Right lobe of liver (tissue), 6 donors: ENCODE results near the gene RBBP5. TPM values are rescaled to one million over a fixed set of nuclear protein-coding genes. Genes with fewer than 3 reads are reported as not detected.
A peak's percentile ranks its signal among the peaks of the same experiment; 100 is the strongest.

Experiments used
- ATAC-seq, 4 donors: fragments of 200-7000 bp; cut with Tn5 transposase; one replicate each; pipeline ENCODE4 v1.9.1; 2020; ENCODE audit warnings: mild to moderate bottlenecking in 4 of 4, moderate library complexity in 4 of 4
- DNase-seq, 3 donors: peaks; one replicate each; pipeline ENCODE4 v3.0.0-alpha.2; 2020
- H3K27ac ChIP-seq, 3 donors: fragments of 200-600 bp; one replicate each; pipeline ENCODE4 v1.8.0; 2022
- H3K27me3 ChIP-seq, 2 donors: fragments of 200-600 bp; one replicate each; pipeline ENCODE4 v1.8.0; 2022
- H3K36me3 ChIP-seq, 4 donors: fragments of 200-600 bp; sonication (generic) in 1 of 4; one replicate each; pipeline versions ENCODE4 v1.5.1 to v1.8.0; 2017 to 2022; ENCODE audit warnings: control low read depth in 1 of 4
- H3K4me1 ChIP-seq, 4 donors: fragments of 200-600 bp; sonication (generic) in 1 of 4; one replicate each; pipeline versions ENCODE4 v1.5.1 to v1.8.0; 2017 to 2022; ENCODE audit warnings: control low read depth in 1 of 4
- H3K4me3 ChIP-seq, 3 donors: fragments of 200-600 bp; one replicate each; pipeline ENCODE4 v1.8.0; 2022
- H3K9me3 ChIP-seq, 4 donors: fragments of 200-600 bp; sonication (generic) in 1 of 4; one replicate each; pipeline versions ENCODE4 v1.5.1 to v1.8.0; 2017 to 2022; ENCODE audit warnings: control low read depth in 1 of 4
- POLR2A ChIP-seq: fragments of 450-650 bp; IDR thresholded peaks from one replicate; pipeline ENCODE4 v1.6.1; 2017; ENCODE audit warnings: antibody characterized with exemption, mild to moderate bottlenecking
- WGBS: methylation state at CpG from one replicate; pipeline ENCODE4 v1.1.6; 2018; ENCODE audit warnings: low coverage, low lambda C conversion rate; ENCODE audit not compliant: insufficient coverage; ENCODE audit errors: missing lambda C conversion rate; 5-methylcytosine and 5-hydroxymethylcytosine counted together
- intact Hi-C, 2 donors: fragments of 100-400 bp; cut with DNase I; formaldehyde crosslinking; loops; one replicate each; pipeline versions ENCODE4 v1.11.2 to v1.14.1; 2022
- total RNA-seq, 6 experiments: library from RNA; depleted of rRNA in 2 of 6; stranded (reverse); fragments of >200 nt in 2 of 6; fragmentation: NEBNext Ultra II Directional in 3 of 6; extraction: Animal tissue kit (Norgen Biotek cat#: 25700) in 3 of 6; gene quantifications; one replicate each; pipeline versions ENCODE4 v1.1.0 to v1.2.4, GENCODE V29; 2016 to 2023
- TF ChIP-seq, protein P1 (sequence below), 4 donors: fragments of 200-600 bp in 3 of 4; fragments of 450-650 bp in 1 of 4; IDR thresholded peaks; one replicate each; pipeline versions ENCODE4 v1.5.1 to v1.8.0; 2016 to 2022; ENCODE audit warnings: antibody characterized with exemption in 4 of 4, mild to moderate bottlenecking in 2 of 4
- donor health status: DM: no; HTN: yes; CAD: no.
- donor health status: DM: no; HTN: no; CAD: no.
- donor health status: DM: no; HTN: no; CAD: no.
- donor health status: DM: no; HTN: yes; CAD: no.
- donor health status: DM: no; HTN: yes; CAD: no.

RBBP5 gene
- total RNA-seq, 6 experiments from 2014 or later: 8.7 to 12.3 (median 10.0) TPM

DNA sequence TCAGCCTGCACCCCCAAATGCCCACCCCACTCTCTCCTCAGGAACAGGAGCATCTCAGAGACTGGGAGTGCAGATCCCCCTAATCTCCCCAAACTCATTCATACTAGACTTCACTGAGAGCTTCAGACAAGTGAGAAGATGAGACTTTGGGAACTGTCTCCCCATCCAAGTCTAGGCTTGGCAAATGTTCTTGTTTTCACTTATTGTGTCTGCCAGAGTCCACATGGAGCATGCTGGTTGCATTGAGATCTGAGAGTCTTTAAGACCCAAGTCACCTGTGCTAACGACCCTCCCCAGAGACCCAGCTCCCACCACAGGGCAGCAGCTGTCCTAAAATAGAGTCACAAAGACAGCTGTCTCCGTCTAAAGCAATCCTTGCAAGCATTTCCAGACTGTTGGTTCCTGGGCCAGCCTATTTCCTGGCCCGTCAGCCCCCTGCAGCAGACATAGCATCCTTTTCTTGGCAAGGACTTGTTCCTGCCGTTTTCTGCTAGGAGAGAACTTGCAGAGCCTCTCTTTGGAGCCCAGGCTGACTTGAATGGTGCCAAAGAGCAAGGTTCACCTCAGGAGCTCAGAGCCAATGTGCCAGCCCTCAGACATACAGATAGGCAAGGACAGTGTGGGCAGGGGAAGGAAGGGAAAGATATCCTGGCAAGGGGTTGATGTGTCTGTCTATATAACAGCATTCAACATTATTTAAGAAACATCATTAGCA, 80.6 kb downstream of the RBBP5 start:
- ATAC-seq (peak; percentile 39 to 69 (median 64)), DNase-seq (peak in 1 of 3 donors; percentile 76)
- intact Hi-C loops: no loop called here
- Histone ChIP-seq H3K9me3 (no peaks in the 10 kb centered on the region), H3K36me3 (no peaks in the 10 kb centered on the region), H3K27ac (no peak overlapping the region), H3K27me3 (no peaks in the 10 kb centered on the region), H3K4me3 (no peak overlapping the region), H3K4me1 (peaks cover 0 to 42% (median 22%) of the 10 kb centered on the region in 4 donors)
- 20% methylated on average over 4 of the region's 4 CpGs for WGBS
- TF ChIP-seq, protein P1, sequence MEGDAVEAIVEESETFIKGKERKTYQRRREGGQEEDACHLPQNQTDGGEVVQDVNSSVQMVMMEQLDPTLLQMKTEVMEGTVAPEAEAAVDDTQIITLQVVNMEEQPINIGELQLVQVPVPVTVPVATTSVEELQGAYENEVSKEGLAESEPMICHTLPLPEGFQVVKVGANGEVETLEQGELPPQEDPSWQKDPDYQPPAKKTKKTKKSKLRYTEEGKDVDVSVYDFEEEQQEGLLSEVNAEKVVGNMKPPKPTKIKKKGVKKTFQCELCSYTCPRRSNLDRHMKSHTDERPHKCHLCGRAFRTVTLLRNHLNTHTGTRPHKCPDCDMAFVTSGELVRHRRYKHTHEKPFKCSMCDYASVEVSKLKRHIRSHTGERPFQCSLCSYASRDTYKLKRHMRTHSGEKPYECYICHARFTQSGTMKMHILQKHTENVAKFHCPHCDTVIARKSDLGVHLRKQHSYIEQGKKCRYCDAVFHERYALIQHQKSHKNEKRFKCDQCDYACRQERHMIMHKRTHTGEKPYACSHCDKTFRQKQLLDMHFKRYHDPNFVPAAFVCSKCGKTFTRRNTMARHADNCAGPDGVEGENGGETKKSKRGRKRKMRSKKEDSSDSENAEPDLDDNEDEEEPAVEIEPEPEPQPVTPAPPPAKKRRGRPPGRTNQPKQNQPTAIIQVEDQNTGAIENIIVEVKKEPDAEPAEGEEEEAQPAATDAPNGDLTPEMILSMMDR (IDR thresholded peaks at IDR 0.05): no peak
- TF ChIP-seq POLR2A: no peak

DNA sequence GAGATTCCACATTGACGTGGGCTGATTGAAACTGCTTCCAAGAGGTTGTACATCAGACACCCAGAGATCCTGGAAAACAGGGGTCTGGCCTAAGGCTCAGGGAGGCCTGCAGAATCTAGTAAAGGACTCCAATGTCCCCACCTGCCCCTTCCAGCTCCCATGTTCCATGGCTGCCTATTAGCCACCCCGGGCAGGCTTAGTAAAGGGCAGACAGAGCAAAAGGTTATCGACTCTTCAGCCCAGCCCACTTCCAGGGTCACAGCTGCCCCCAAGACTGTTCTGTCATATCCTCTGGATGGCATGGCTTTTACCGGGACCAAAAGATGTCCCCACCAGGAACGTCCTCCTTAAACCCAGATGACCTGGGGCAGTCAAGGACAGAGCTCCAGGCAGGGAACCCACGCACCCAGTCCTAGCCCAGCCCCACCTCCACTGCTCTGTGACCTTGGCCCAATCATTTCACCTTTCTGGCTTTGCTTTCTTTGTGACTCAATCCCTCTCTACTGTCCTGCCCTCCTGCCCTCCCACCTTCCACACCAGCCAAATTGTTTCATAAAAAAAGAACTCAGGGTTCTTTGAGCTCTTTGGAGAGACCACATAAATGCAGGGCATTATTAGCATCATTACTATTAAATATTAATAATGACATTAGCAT, 83.5 kb downstream of the RBBP5 start:
- TF ChIP-seq, protein P1 (IDR thresholded peaks at IDR 0.05): no peak
- no peak for TF ChIP-seq POLR2A
- Histone ChIP-seq H3K9me3 (no peaks in the 10 kb centered on the region), H3K27ac (peak overlapping the region in 2 of 3 donors; percentile 6 to 57), H3K4me3 (no peak overlapping the region), H3K27me3 (no peaks in the 10 kb centered on the region), H3K4me1 (peaks cover 0 to 42% (median 22%) of the 10 kb centered on the region in 4 donors), H3K36me3 (no peaks in the 10 kb centered on the region)
- peak; percentile 60 to 83 (median 72) for ATAC-seq
- intact Hi-C loops: no loop called here
- WGBS: 36% methylated on average over 4 of the region's 6 CpGs
- DNase-seq: peak in 2 of 3 donors; percentile 62 to 73

DNA sequence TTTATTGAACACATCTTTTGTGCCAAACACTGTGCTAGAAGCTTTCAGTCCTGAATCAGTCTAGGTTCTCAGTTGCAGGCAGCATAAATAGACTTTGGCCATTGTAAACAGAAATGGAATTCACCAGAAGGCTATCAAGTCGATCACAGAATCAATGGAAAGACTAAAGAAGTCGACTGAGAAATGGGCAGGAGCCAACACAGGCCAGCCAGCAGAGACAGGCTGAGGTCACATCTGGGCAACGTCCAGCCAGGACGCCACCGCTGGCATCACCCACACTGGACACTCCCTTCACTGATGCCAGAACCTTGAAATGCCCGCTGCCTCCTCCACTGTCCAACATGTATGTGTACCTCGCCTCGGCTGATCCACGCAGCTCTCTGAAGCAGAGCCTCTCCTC, 84.2 kb downstream of the RBBP5 start:
- intact Hi-C loops: no loop called here
- 33% methylated on average over 8 of the region's 9 CpGs for WGBS
- peak; percentile 86 to 91 (median 91) for DNase-seq

More for the DNA sequence above, 84.2 kb downstream of the RBBP5 start:
- no peak overlapping the region for H3K4me3 ChIP-seq
- H3K27ac ChIP-seq: peak overlapping the region in 1 of 3 donors; percentile 57
- no peaks in the 10 kb centered on the region for H3K9me3 ChIP-seq
- peak; percentile 85 to 89 (median 88) for ATAC-seq
- TF ChIP-seq, protein P1 (IDR thresholded peaks at IDR 0.05): no peak
- no peaks in the 10 kb centered on the region for H3K36me3 ChIP-seq
- no peaks in the 10 kb centered on the region for H3K27me3 ChIP-seq
- H3K4me1 ChIP-seq: peaks cover 0 to 42% (median 22%) of the 10 kb centered on the region in 4 donors

Other genes with a start within 250 kb of the RBBP5 start
- under 1 TPM in 1 of 6 experiments, not detected in 5; 0.49 TPM for gene CNTN2, start 78.8 kb downstream of the RBBP5 start, total RNA-seq
- 1 to 10 TPM in 5 of 6 experiments, under 1 TPM in 1; 0.49 to 2.7 (median 1.8) TPM for gene TMEM81, start 37.5 kb downstream of the RBBP5 start, total RNA-seq
- gene DSTYK, start 89.7 kb upstream of the RBBP5 start, total RNA-seq: 1 to 10 TPM; 2.5 to 2.9 (median 2.6) TPM
- gene TMCC2, start 106.0 kb upstream of the RBBP5 start, total RNA-seq: 1 to 10 TPM in 1 of 6 experiments, under 1 TPM in 5; 0.14 to 5.9 (median 0.30) TPM
- gene NUAK2, start 199.8 kb upstream of the RBBP5 start, total RNA-seq: 1 to 10 TPM in 5 of 6 experiments, under 1 TPM in 1; 0.88 to 5.1 (median 2.1) TPM
- gene KLHDC8A, start 234.9 kb upstream of the RBBP5 start, total RNA-seq: under 1 TPM in 2 of 6 experiments, not detected in 4; 0.22 to 0.44 TPM